PC-3 (cell line): ENCODE data around the gene LRRC10B. TPM values are rescaled to one million over a fixed set of nuclear protein-coding genes. Genes with fewer than 3 reads are reported as not detected.

Experiments used
- ATAC-seq: fragments of 200-7000 bp; cut with Tn5 transposase; 2 replicates; pipeline ENCODE4 v1.9.1; 2020; ENCODE audit warnings: mild to moderate bottlenecking, moderate library complexity
- BruUV-seq: library from RNA; stranded (reverse); fragments of 400-500 nt; replicated peaks from 2 replicates; lab custom pipeline; 2021; lab: Mats Ljungman, UMichigan
- CTCF ChIA-PET: fragments of 300-600 bp; sonication (Branson Sonifier 250); formaldehyde crosslinking; loops from one replicate; lab custom pipeline; 2022; ENCODE audit warnings: antibody characterized with exemption; lab: Charles Lee
- POLR2A ChIA-PET: fragments of 300-600 bp; sonication (Branson Sonifier 250); formaldehyde crosslinking; loops from one replicate; lab custom pipeline; 2022; ENCODE audit warnings: antibody characterized with exemption; ENCODE audit not compliant: unreplicated experiment; lab: Charles Lee
- DNase-seq: peaks from one replicate; pipeline ENCODE4 v3.0.0-alpha.2; 2015
- H2AFZ ChIP-seq: fragments of 300-600 bp; sonication (generic); 2 replicates; pipeline ENCODE4 v1.6.0; 2016; ENCODE audit warnings: antibody characterized with exemption, low read length
- H3F3A ChIP-seq: fragments of 300-600 bp; sonication (generic); one replicate; pipeline ENCODE4 v1.6.0; 2017; ENCODE audit warnings: antibody characterized with exemption, low read length, control low read depth, mild to moderate bottlenecking; ENCODE audit not compliant: unreplicated experiment
- H3K27ac ChIP-seq: fragments of 300-600 bp; sonication (generic); 2 replicates; pipeline ENCODE4 v1.5.1; 2016; ENCODE audit warnings: mild to moderate bottlenecking, low read length
- H3K27me3 ChIP-seq: fragments of 300-600 bp; sonication (generic); 2 replicates; pipeline ENCODE4 v1.6.1; 2016; ENCODE audit warnings: low read length, mixed read lengths
- H3K36me3 ChIP-seq: fragments of 300-600 bp; sonication (generic); 2 replicates; pipeline ENCODE4 v1.6.1; 2016; ENCODE audit warnings: low read depth, mixed run types, low read length, mixed read lengths
- H3K4me1 ChIP-seq: fragments of 300-600 bp; sonication (generic); 2 replicates; pipeline ENCODE4 v1.5.1; 2016; ENCODE audit warnings: low read length; ENCODE audit not compliant: insufficient read depth
- H3K4me2 ChIP-seq: fragments of 300-600 bp; sonication (generic); 2 replicates; pipeline ENCODE4 v1.6.0; 2016; ENCODE audit warnings: low read length
- H3K4me3 ChIP-seq: fragments of 300-600 bp; sonication (generic); 2 replicates; pipeline ENCODE4 v1.5.1; 2016; ENCODE audit warnings: mild to moderate bottlenecking, low read length, mixed read lengths
- H3K79me2 ChIP-seq: fragments of 300-600 bp; sonication (generic); 2 replicates; pipeline ENCODE4 v1.6.1; 2017; ENCODE audit warnings: low read length, mixed read lengths
- H3K9ac ChIP-seq: fragments of 300-600 bp; sonication (generic); 2 replicates; pipeline ENCODE4 v1.6.0; 2016; ENCODE audit warnings: mild to moderate bottlenecking, low read length
- H3K9me2 ChIP-seq: fragments of 300-600 bp; sonication (generic); replicated peaks from 2 replicates; pipeline ENCODE4 v1.6.1; 2016; ENCODE audit warnings: mixed run types, low read length, mixed read lengths
- H3K9me3 ChIP-seq: fragments of 300-600 bp; sonication (generic); 2 replicates; pipeline ENCODE4 v1.6.1; 2016; ENCODE audit warnings: low read length, mixed read lengths
- H4K20me1 ChIP-seq: fragments of 300-600 bp; sonication (generic); 2 replicates; pipeline ENCODE4 v1.6.1; 2016; ENCODE audit warnings: low read length, mixed read lengths
- EZH2 ChIP-seq: fragments of 300-600 bp; sonication (generic); IDR thresholded peaks from one replicate; pipeline ENCODE4 v1.6.1; 2017; ENCODE audit warnings: antibody characterized with exemption, mild to moderate bottlenecking, low read length; ENCODE audit not compliant: unreplicated experiment
- EZH2phosphoT487 ChIP-seq: fragments of 300-600 bp; sonication (generic); IDR thresholded peaks from 2 replicates; pipeline ENCODE4 v1.6.1; 2018; ENCODE audit warnings: mild to moderate bottlenecking, antibody characterized with exemption, low read length, borderline replicate concordance
- intact Hi-C: fragments of 100-400 bp; cut with micrococcal nuclease; formaldehyde crosslinking; loops from 2 replicates; pipeline ENCODE4 v1.9.0; 2023
- total RNA-seq: library from RNA; depleted of rRNA; stranded (reverse); fragments of >200 nt; gene quantifications from 2 replicates; pipeline ENCODE4 v1.2.3, GENCODE V29; 2014
- TF ChIP-seq, protein P1 (sequence below): fragments of 300-600 bp; sonication (generic); conservative IDR thresholded peaks from 2 replicates; pipeline ENCODE4 v1.5.1; 2017; ENCODE audit warnings: antibody characterized with exemption, low read depth, mild to moderate bottlenecking, low read length

Gene LRRC10B
- total RNA-seq, 1 experiment from 2014 or later, result 0.55 TPM

DNA sequence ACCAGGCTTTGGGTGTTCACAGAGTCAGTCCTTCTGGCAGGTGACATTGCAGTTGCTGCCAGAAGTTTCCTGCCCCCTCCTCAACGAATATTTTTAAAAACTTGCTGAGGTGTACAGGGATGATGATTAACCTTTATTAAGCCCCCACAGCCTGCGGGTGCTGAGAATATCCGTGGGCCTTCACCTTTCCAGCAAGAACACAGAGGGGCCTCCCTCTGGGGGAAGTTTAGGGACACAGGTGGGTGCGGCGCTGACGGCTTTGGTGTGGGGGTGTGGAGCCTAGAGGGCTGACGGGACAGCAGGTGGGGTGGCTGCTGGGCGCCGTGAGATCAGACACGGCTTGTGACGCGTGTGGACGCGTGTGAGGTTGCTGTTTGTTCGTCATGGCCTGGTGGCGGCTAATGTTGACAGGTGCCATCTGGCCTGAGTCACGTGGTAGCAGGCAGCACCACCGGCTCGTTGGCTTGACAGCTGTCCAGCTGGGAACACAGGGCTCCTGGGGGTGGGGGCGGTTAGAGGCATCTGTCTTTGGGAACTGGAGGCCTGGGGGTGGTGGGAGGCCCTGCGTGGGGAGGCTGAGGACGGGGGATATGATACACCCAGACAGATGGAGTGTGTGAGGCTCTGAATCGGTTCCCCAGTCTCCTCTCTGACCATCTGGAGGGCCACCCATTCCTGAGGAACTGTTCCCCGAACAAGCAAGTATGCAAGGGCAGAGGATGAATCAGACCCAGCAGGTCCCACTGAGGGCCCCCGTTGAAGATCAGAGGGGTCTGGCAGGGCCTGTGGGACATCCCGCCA lies 12.5 kb upstream of the LRRC10B start:
- Histone ChIP-seq H3F3A (no peaks in the 10 kb centered on the region), H3K27ac (no peak overlapping the region), H3K4me2 (no peak overlapping the region), H3K9me2 (no peaks in the 10 kb centered on the region), H3K4me3 (no peak overlapping the region), H3K9ac (no peak overlapping the region), H3K4me1 (no peaks in the 10 kb centered on the region), H2AFZ (no peak overlapping the region), H3K79me2 (no peaks in the 10 kb centered on the region), H3K9me3 (no peaks in the 10 kb centered on the region), H3K27me3 (no peaks in the 10 kb centered on the region), H3K36me3 (no peaks in the 10 kb centered on the region), H4K20me1 (no peaks in the 10 kb centered on the region)
- TF ChIP-seq, protein P1, sequence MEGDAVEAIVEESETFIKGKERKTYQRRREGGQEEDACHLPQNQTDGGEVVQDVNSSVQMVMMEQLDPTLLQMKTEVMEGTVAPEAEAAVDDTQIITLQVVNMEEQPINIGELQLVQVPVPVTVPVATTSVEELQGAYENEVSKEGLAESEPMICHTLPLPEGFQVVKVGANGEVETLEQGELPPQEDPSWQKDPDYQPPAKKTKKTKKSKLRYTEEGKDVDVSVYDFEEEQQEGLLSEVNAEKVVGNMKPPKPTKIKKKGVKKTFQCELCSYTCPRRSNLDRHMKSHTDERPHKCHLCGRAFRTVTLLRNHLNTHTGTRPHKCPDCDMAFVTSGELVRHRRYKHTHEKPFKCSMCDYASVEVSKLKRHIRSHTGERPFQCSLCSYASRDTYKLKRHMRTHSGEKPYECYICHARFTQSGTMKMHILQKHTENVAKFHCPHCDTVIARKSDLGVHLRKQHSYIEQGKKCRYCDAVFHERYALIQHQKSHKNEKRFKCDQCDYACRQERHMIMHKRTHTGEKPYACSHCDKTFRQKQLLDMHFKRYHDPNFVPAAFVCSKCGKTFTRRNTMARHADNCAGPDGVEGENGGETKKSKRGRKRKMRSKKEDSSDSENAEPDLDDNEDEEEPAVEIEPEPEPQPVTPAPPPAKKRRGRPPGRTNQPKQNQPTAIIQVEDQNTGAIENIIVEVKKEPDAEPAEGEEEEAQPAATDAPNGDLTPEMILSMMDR, result no peak
- TF ChIP-seq EZH2phosphoT487, result no peak
- no peak for TF ChIP-seq EZH2
- DNase-seq, result no peak
- ChIA-PET CTCF (no interaction called here), POLR2A (no interaction called here)
- ATAC-seq, result no peak
- no TSS peak for BruUV-seq
- intact Hi-C loops, result no loop called here

DNA sequence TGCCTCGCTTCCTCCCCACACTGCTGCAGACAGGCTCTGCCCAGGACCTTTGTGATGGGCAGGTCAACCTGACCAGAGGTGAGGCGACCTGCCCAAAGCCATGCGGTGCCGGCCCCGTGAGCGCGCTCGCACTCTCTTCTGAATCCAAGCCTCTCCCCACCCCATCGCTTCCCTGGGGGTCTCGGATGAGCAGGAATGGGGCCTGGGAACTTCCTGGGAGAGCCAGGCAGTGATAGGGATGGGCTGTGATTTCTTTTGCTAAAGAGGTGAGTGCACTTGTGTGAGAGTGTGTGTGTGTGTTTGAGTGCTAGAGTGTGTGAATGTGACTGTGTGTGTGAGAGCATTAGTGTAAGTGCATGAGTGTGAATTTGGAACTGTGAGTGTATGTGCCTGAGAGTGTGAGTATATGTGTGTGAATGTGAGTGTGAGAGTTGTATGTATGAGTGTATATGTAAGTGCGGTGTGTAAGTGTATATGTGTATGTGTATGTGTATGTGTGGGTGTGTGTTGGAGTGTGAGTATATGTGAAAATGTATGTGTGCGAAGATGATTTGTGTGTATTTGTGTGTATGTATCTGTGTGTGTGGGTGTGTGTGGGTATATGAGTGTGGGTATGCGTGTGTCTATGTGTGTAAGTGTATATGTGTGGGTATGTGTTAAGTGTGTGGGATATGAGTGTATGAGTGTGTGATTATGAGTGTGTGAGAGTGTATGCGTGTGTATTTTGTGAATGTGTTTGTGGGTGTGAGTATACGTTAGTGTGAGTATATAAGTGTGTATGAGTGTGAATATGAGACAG lies 11.7 kb upstream of the LRRC10B start:
- no peaks in the 10 kb centered on the region for H3K9me2 ChIP-seq
- ATAC-seq (no peak), DNase-seq (no peak)
- BruUV-seq, result no TSS peak
- H3K4me3 ChIP-seq, result no peak overlapping the region
- intact Hi-C loops, result no loop called here
- H2AFZ ChIP-seq, result no peak overlapping the region
- H3K9ac ChIP-seq, result no peak overlapping the region
- no peaks in the 10 kb centered on the region for H3F3A ChIP-seq
- no peaks in the 10 kb centered on the region for H3K36me3 ChIP-seq
- no peak overlapping the region for H3K27ac ChIP-seq
- TF ChIP-seq EZH2phosphoT487 (no peak), EZH2 (no peak)
- TF ChIP-seq, protein P1, result no peak
- no peaks in the 10 kb centered on the region for H3K4me1 ChIP-seq
- no peaks in the 10 kb centered on the region for H4K20me1 ChIP-seq
- ChIA-PET POLR2A (no interaction called here), CTCF (no interaction called here)
- H3K4me2 ChIP-seq, result no peak overlapping the region
- H3K79me2 ChIP-seq, result no peaks in the 10 kb centered on the region
- no peaks in the 10 kb centered on the region for H3K9me3 ChIP-seq
- no peaks in the 10 kb centered on the region for H3K27me3 ChIP-seq
